SW480 (cell line): ENCODE data around the gene XRCC5.

Source experiments
- DNase-seq: peaks from one replicate; pipeline ENCODE4 v3.0.0-alpha.2; 2016; ENCODE audit warnings: low spot score

Gene XRCC5

DNA sequence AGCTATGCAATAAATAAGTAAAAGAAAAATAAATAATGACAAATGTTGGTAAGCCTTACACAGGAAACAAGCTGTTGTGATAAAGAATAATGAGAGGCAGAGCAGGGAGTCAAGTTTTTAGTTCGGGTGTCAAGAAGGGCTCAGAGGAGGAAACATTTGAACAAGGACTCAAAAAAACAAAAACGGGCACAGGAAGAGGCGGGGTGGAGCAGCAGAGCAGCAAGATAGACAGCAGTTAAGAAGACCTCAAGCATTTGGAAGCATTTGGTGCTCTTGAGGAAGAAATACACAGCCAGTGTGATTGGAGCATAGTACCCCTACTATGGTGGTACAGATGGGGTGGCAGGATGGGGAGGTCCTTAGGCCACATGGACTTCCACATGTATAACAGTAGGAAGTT lies 24.6 kb upstream of the XRCC5 start:
- DNase-seq, result no peak

DNA sequence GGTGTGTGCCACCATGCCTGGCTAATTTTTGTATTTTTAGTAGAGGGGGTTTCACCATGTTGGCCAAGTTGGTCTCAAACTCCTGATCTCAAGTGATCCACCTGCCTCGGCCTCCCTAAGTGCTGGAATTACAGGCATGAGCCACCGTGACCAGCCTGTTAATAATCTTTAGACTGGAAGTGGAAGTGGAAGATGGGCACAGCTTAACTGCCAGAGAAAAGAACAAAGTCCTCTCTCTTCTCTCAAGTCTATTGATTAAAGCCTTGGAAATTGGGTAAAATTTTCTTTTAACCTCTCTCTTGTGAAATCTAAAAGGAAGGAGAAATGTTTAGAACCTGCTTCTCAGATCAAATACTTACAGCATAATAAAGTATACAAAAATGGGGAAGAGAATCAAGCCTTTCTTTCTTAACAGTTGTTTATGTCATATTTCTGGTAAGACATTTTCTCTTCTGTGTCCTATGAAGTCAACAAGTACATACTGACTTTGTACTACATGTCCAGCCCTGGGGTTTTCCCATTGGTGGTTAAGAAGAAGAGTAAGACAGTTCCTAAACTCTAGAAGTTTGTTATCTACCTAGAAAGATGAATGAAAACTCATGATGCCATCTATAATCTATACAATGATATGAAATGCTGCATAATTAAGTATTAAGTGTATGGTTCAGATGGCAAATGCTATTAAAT lies 22.8 kb upstream of the XRCC5 start:
- DNase-seq, result no peak

DNA sequence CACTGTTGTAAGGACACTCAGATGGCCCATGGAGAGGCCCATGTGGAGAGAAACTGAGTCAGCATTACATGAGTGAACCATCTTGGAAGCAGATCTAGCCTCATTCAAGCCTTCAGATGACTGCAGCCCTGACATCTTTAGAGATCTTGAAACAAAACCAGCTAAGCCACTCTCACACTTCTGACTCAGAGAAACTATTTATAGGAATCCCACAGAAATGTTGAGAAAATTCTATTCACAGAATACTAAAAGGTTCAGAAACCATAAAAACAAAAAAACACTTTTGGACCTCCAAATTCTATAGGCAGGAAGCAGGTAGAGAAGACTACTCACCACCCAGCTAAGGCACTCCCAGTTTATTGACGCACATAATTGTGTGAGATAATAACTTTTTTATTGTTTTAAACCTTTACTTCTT lies 18.8 kb upstream of the XRCC5 start:
- no peak for DNase-seq

DNA sequence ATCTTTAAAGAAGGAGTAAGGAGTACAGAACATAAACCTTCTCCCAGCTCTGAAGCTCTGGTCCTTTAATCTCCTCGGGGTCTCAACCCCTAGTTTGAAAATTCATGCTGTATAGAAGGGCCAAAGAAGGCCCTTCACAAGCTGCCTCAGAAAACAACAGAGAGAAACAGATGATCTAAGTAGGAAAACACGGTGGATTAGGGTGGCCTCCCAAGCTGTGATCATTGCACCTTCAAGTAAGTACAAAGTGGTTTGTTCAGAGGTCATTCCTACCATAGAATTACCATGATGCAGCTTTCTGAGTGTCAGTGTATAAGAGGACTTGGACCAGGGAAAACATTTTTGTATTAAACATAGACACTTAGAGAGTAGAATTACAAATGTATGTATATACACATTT lies 16.5 kb upstream of the XRCC5 start:
- DNase-seq, result no peak

DNA sequence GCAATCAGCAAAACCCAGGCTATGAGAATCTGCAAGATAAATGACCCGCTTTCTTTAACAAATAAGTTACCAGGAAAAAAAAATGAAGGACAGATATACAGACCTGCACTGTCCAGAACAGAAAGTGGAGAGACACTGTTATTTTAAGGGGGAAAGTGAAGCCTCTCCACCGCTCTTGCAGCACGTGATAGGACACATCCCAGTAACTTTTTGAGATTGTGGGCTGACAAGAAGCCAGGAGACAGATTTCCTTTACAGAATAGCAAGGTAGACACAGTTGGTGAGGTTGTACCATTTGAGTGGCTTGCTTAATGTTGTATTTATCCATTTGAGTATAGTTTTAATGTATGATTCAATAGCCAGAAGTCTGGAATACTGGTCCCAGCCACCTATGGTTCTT lies 14.4 kb upstream of the XRCC5 start:
- no peak for DNase-seq

DNA sequence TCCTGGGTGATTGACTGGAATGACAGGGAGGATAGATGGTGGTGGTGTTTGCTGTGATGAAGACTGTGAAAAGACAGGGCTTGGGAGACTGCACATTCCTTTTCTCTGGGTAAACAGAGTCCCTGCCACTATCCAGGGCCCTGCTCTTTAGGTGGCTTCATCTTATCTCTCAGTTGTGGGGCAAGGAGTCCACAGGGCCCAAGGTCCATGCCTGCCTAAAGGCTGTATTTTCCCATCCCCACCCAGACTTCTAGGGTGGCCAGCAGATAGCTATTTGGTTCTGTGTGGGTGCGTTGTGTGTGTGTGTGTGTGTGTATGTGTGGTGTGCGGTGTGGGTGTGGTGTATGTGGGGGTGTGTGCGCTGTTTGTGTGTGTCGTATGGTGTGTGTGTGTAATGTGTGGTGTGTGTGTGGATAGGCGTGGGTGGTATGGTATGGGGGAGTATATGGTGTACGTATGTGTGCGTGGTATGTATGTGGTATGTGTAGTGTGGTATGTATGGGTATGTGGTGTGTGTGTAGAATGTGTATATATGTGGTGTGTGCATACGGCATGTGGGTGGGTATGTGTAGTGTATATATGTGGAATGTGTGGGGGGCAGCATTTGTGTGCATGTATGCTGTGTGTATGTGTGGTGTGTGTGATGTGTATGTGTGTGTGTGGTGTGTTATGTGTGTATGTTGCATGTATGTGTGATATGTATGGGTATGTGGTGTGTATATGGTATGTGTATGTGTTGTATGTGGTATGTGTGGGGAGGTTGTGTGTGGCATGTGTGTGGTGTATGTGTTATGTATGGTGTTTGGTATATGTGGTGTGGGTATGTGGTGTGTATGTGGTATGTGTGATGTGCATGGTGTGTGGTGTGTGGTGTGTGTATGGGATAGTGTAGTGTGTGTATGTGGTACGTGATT lies 10.5 kb upstream of the XRCC5 start:
- DNase-seq, result no peak

DNA sequence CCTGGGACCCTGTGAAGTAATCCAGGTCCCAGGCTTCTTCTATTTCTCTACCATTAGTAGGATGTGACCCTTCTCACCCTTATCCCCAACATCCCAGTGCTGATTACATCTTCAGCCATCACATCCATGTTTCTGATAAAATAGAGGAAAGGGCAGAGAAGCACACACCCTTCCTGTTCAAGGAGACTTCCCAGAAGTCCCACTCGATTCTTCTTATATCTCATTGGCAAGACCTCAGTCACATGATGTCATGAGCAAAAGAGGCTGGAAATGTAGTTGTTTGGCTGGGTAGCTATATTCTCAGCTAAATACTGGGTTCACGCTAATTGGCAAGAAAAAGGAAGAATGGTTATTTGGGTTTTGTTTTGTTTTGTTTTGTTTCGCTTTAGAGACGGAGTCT lies 8.0 kb upstream of the XRCC5 start:
- no peak for DNase-seq

DNA sequence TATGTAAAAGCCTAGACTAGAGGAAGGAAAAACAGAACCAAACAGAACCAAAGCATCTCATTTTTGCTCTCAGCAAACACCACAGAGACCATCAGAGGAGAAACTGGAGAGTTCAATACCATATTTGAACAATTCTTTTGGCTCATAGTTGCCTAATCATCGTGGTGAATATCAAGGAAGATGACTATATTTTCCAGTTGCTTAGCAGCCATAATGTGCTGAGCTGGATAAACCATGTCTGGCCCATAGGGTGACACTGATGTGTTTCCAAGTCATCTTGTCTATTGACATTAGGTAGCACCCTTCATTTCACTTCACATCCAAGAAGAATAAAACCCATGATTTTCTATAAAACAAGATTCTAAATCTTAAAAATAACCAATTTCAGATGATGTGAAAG lies 5.9 kb upstream of the XRCC5 start:
- no peak for DNase-seq

DNA sequence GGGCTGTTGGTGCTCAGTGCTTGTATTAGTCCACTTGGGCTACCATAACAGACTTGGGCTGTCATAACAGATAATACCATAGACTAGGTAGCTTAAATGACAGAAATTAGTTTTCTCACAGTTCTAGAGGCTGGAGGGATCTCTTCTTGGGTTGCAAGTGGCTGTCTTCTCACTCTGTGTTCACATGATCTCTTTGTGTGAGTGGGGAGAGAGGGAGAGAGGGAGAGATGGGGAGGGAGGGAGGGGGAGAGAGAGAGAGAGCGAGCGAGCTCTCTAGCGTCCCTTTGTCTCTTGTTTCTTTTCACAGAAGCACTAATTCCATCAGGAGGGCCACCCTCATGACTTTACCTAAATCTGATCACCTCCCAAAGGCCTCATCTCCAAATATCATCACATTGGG lies 4.5 kb upstream of the XRCC5 start:
- no peak for DNase-seq

DNA sequence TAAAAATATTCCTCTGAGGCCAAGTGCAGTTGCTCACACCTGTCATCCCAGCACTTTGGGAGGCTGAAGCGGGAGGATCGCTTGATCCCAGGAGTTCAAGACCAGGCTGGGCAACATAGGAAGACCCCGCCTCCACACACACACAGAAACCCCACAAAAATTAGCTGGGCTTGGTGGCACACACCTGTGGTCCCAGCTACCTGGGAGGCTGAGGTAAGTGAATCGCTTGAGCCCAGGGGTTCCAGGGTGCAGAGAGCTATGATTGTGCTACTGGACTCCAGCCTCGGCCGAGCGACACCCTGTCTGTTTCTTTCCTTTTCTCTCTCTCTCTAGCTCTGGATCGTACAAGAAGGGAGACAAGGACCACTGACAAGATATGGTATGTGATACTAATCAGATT lies 1.8 kb upstream of the XRCC5 start:
- DNase-seq, result no peak

DNA sequence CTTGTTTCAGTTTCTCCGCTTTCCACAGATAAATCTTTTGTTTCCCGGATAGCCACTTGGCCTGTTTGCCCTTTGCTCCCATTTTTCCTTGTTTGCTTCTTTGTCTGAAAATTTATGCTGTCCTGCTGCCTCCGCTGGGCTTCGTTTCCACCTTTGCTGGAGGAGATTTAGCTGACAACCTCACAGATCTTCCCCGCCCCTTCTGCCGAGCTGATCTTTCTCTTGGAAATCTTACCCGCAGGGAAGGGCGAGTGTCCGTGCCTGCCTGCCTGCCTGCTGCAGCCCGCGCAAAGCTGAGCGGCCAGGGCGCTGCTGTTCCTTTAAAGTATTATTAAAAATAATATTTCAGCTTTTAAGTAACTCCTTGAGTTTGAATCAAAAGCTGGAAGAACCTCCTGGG lies 1.4 kb upstream of the XRCC5 start:
- no peak for DNase-seq

DNA sequence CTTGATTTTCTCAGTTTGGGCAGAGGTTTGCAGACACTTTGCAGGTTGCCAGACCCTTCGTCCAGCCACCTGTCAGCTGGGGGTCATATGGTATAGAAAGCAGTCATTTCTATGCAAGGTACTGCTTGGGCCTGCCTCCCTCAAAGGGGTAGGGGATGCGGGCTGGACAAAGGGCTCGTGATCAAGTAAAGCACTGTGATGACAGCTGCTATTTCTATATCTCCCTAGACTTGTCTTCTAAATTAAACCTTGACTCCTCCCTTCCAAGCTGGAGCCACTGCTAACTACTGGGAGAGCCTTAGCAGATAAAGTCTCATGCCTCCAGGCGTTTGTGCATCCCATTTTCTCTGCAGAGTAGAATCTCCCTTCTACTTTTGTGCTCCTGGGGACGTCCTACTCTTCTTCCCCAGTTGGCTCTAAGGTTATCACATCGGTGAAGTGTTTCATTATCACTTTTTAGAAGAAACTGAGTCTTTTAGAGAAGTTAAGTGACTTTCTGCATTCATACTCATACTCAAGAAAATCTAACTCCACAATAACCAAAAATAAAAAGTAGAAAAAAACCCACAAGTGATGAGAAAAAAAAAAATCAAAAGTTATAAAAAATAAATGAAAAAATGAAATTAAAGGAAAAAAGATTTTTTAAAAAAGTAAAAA lies 710 bp upstream of the XRCC5 start:
- no peak for DNase-seq

DNA sequence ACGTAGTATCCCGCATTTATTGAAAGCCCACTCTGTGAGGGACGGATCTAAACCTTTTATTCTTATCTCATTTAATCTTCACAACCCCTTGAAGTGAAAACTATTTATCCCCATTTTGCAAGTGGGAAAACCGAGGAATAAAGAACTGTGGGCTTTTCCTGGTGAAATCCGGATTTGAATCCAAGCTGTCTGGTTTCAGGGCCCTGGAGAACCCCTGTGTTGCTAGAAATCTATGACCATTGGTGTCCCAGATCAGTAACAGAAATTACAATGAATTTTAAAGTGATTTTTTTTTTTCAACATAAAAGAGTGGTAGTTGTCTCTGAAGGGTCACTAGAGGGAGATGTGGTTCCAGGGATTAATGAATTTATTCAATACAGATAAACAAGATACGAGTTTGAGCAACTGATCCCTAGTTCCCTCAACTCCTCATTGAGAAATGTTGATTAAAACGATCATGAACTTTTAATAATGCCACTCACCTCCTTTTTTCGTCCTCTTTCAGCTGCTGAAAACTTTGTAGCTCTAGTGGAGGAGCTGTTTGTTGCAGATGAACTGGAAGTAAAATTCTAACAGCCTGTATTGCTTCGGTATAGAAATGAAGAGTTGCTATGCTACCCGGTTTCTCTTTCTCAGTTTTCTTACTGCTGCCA lies 940 bp downstream of the XRCC5 start:
- DNase-seq, result peak; percentile 52

DNA sequence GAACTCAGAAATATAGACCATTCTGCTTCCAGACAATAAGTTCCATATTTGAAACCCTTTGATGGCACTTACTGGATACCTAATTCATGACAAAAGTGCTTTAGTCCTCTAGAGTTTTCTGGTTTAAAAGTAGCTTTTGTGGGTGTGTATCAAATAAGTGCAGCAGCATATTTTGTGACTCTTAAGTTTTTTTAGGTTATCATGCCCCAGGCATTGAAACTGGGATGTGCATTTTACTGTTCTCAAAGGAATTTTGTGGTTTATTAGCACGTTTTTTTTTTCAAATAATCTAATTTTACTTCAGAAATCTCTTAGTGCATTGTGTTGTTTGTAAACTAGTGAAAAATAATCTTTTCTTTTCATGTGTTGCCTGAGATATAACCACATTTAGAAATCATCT lies 1.5 kb downstream of the XRCC5 start:
- no peak for DNase-seq

DNA sequence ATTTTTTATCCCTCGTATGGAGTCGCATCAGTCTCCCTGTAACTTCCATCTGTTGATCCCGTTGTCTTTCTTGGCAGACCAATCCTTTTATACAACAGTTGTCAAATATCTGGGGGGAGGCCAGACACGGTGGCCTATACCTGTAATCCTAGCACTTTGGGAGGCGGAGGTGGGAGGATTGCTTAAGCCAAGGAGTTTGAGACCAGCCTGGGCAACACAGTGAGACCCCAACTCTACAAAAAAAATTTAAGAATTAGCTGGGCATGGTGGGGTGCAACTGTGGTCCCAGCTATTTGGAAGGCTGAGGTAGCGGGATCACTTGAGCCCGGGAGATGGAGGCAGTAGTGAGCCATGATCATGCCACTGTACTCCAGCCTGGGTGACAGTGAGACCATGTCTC lies 2.0 kb downstream of the XRCC5 start:
- DNase-seq, result no peak

DNA sequence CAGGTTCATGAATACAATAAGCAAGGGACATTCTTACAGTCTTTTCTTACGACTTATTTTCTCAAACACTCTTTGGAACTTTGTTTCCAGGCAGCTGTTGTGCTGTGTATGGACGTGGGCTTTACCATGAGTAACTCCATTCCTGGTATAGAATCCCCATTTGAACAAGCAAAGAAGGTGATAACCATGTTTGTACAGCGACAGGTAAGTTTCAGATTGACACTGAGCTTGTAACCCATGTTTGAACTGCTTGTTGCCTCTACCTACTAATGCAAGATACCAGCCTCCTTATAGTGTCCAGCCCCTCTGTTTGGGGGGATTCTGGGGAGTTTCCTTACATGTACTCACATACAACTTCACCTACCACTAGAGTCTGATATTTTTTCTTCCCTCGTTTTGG lies 3.8 kb downstream of the XRCC5 start:
- no peak for DNase-seq

DNA sequence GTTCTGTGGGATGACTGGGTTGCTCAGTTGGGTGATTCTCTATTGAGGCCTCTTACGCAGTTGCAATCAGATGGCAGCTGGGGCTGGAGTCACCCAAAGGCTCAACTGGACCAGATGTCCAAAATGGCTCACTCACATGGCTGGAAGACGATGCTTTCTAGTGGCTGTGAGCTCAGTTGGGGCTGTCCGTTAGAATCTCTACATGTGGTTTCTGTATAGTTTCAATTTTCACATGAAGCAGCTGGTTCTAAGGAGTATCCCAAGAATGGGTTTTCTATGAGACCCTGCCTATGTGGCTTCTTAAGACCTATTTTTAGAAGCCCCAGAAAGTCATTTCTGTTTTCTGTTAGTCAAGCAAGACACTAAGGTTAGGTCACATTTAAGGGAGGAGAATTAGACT lies 4.4 kb downstream of the XRCC5 start:
- DNase-seq, result no peak

DNA sequence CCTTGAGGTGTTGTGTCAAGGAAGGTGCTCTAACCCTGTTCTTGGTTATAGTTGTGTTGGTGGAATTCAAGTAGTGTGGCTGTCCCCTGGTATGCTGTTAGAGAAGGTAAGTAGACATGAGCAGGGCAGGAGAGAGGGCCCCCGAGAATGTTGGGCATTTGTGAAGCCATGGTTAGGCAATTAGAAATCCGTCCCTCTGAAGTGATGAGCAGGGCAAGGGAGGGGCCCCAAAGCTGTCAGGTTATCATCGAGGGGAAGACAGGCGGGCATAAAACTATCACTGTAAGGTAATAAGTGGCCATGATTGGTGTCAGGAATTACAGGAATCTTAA lies 5.2 kb downstream of the XRCC5 start:
- no peak for DNase-seq

DNA sequence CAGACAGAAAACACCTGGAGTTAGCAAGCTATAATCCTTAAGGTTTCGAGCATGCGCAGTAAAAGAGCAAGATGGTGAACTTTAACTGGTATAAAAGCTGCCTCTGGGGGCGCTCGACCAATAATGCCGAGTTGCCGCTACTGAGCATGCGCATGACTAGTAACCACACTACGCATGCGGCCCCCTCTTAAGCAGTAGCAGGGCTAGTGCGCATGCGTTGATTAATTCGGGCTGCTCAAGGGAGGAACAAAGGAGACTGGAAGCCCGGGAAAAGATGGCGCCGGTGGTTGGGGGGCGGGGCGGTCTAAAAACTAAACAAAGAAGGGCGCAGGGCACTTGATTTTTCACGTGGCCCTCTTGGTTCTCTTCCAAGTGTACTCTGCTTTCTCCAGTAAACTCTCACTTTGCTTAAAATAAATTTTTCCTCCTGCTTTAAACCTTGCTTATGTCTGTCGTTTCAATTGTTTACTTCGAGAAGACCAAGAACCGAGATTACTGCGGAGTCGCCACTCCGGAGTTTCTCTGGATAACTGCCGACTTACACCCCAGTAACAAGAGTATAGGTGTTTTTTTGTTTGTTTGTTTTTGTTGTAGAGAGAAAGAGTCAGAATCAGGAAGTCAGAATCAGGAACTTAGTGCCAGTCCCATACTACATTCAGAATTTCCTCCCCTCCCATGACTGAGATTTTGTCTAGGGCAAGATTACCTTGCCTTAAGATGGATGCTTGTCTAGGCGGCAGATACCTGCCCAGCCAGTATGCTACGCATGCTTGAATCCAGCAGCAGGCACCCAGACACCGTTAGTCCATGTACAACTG lies 5.8 kb downstream of the XRCC5 start:
- DNase-seq, result peak; percentile 97

DNA sequence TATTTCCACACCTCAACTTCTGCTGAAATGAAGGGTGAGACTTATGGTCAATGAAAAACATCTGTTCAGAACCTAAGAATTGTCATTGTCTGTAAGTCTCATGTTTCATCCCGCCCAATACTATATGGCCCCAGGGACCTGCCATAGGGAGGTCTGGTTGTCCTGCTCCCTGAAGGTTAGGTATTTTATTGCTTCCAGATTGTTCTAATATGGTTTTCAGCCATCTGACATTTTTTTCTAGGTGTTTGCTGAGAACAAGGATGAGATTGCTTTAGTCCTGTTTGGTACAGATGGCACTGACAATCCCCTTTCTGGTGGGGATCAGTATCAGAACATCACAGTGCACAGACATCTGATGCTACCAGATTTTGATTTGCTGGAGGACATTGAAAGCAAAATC lies 7.3 kb downstream of the XRCC5 start:
- DNase-seq, result no peak

DNA sequence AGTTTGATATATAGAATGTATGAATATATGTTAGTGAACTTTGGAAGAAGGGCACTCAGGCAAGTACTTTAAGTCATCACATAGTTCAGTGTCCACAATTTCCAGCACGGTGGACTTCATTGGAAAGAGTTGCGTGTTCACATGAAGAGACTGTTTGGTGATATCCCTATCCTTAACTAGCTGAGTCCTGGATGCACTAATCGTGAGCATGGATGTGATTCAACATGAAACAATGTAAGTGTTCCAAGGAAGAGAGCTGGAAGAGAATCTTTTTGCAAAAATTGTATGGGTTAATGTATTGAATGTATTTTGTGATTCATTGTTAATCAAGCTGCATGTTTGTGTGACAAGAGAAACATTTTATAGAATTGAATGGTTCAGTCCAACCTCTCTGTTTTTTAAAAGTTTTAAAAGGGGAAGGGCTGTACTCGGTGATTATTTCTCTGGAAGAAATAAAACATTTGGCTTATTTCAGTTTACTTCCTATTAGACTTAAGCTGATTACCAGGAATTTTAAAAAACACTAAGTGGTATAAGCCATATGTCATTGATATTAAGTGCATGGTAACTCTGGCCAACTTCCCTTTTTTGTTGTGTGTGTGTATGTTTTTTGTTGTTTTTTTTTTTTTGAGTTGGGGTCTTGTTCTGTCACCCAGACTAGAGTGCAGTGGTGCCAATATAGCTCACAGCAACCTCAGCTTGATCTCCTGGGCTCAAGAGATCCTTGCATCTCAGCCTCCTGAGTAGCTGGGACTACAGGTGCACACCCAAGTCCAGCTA lies 8.6 kb downstream of the XRCC5 start:
- no peak for DNase-seq
